ENCODE measurements around the gene ETS1. TPM values are rescaled to one million over a fixed set of nuclear protein-coding genes. Genes with fewer than 3 reads are reported as not detected.
A peak's percentile ranks its signal among the peaks of the same experiment; 100 is the strongest.

ETS1 gene
- total RNA-seq, 1 donor = 67.3 TPM

DNA sequence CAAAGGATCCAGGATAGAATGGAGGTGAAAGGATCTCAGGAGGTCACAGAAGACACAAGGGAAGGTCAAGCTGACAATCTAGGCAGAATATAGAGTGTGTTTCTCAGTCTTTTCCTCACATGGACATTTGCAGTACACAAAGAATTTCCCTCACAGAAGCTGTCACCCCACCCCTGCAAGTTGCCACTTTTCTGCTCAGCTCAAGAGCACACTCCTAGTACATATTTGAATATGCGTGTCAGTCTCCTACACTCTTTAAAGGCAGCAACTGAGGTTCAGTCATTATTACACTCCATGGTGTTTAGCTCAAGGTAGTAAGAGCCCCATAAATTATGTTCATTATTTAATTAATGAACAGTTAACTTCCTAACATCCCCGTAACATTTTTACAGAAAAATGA, 59.1 kb downstream of the ETS1 start:
- Histone ChIP-seq H2AFZ (ENCODE audit: low read length) (no peak overlapping the region), H3K27ac (ENCODE audit: low read depth, low read length) (no peak overlapping the region), H3K36me3 (ENCODE audit: insufficient read depth, low read length) (no peaks in the 10 kb centered on the region), H3K4me2 (ENCODE audit: insufficient read depth, low read length) (no peak overlapping the region), H4K20me1 (ENCODE audit: insufficient read depth, low read length) (no peaks in the 10 kb centered on the region), H3K4me1 (ENCODE audit: insufficient read depth, low read length) (peaks cover 36% of the 10 kb centered on the region), H3K79me2 (ENCODE audit: insufficient read depth, low read length) (no peaks in the 10 kb centered on the region), H3K4me3 (ENCODE audit: insufficient read depth, low read length) (no peak overlapping the region), H3K9me3 (ENCODE audit: low read depth, low read length) (no peaks in the 10 kb centered on the region), H3K27me3 (ENCODE audit: insufficient read depth, low read length) (no peaks in the 10 kb centered on the region)
- TF ChIP-seq, protein P1, sequence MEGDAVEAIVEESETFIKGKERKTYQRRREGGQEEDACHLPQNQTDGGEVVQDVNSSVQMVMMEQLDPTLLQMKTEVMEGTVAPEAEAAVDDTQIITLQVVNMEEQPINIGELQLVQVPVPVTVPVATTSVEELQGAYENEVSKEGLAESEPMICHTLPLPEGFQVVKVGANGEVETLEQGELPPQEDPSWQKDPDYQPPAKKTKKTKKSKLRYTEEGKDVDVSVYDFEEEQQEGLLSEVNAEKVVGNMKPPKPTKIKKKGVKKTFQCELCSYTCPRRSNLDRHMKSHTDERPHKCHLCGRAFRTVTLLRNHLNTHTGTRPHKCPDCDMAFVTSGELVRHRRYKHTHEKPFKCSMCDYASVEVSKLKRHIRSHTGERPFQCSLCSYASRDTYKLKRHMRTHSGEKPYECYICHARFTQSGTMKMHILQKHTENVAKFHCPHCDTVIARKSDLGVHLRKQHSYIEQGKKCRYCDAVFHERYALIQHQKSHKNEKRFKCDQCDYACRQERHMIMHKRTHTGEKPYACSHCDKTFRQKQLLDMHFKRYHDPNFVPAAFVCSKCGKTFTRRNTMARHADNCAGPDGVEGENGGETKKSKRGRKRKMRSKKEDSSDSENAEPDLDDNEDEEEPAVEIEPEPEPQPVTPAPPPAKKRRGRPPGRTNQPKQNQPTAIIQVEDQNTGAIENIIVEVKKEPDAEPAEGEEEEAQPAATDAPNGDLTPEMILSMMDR (IDR thresholded peaks at IDR 0.05; ENCODE audit: extremely low read depth, low read depth, low read length) = no peak
- DNase-seq (ENCODE audit: insufficient read length, low spot score, missing footprints) = no peak

DNA sequence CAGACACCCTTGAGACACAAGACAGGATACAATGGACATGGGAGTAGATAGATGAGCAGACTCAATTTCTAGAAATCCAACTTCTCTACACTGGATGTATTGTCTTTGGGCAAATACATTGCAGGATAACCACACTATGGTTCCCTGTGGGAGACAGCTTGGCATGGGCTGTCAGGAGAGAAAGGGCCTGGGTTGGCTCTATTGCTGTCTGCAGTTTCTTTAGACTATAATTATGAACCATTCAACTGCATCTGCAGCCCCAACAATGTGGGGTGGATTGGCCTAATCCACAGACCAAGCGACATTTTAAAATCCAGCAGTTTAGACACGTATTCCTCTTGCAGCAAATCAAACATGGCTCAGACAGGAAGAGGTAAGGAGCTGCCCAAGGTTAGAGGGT, 60.3 kb downstream of the ETS1 start:
- Histone ChIP-seq H3K4me1 (ENCODE audit: insufficient read depth, low read length) (peaks cover 43% of the 10 kb centered on the region), H3K9me3 (ENCODE audit: low read depth, low read length) (no peaks in the 10 kb centered on the region), H3K27ac (ENCODE audit: low read depth, low read length) (no peak overlapping the region), H3K36me3 (ENCODE audit: insufficient read depth, low read length) (no peaks in the 10 kb centered on the region), H3K79me2 (ENCODE audit: insufficient read depth, low read length) (no peaks in the 10 kb centered on the region), H2AFZ (ENCODE audit: low read length) (no peak overlapping the region), H4K20me1 (ENCODE audit: insufficient read depth, low read length) (no peaks in the 10 kb centered on the region), H3K27me3 (ENCODE audit: insufficient read depth, low read length) (no peaks in the 10 kb centered on the region), H3K4me3 (ENCODE audit: insufficient read depth, low read length) (no peak overlapping the region), H3K4me2 (ENCODE audit: insufficient read depth, low read length) (no peak overlapping the region)
- no peak for DNase-seq (ENCODE audit: insufficient read length, low spot score, missing footprints)
- TF ChIP-seq, protein P1 (IDR thresholded peaks at IDR 0.05; ENCODE audit: extremely low read depth, low read depth, low read length) = no peak

DNA sequence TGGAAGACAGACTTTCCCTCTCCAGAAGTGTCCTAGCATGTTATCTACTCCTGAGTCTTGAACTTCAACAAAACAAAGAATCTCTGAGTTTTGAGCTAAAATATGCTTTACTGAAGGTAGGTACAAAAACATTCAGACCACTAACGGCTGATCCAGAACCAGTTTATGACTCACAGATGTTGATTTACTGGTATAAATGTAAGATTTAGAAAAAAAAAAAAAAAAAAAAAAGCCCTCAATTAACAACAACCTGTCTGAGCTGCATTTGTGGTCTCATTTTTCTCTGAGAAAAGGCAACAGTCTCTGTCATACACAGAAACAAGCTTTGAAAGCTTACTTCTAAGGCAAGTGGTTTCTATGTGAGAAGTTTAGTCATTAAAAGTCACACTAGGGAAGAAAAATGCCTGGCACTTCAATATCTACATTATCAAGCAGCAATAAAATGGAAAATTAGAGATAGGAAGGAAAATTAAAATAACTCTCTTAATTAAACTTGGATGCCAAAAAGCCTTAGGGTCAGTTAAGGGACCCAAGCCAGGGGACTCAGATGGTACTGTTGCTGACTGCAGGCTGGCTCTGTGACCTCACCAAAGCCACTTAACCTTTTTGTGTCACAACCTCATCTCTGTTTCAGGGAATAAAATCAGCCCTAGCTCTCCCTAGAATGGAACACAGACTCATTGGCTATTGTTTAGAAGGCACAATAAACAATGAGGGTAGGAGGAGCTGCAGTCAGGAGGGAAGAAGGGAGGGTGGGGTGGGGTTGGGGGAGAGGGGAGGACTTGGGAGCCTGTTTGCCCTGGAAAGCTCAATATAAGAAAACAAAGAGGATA, 61.7 kb downstream of the ETS1 start:
- H3K4me3 ChIP-seq (ENCODE audit: insufficient read depth, low read length) = no peak overlapping the region
- no peaks in the 10 kb centered on the region for H4K20me1 ChIP-seq (ENCODE audit: insufficient read depth, low read length)
- peak overlapping the region; percentile 43 for H3K4me2 ChIP-seq (ENCODE audit: insufficient read depth, low read length)
- peak overlapping the region; percentile 97 for H3K27ac ChIP-seq (ENCODE audit: low read depth, low read length)
- H3K4me1 ChIP-seq (ENCODE audit: insufficient read depth, low read length) = peaks cover 43% of the 10 kb centered on the region
- no peaks in the 10 kb centered on the region for H3K9me3 ChIP-seq (ENCODE audit: low read depth, low read length)
- H3K79me2 ChIP-seq (ENCODE audit: insufficient read depth, low read length) = peaks cover 14% of the 10 kb centered on the region
- H3K27me3 ChIP-seq (ENCODE audit: insufficient read depth, low read length) = no peaks in the 10 kb centered on the region
- no peak overlapping the region for H2AFZ ChIP-seq (ENCODE audit: low read length)
- H3K36me3 ChIP-seq (ENCODE audit: insufficient read depth, low read length) = no peaks in the 10 kb centered on the region
- TF ChIP-seq, protein P1 (IDR thresholded peaks at IDR 0.05; ENCODE audit: extremely low read depth, low read depth, low read length) = no peak
- no peak for DNase-seq (ENCODE audit: insufficient read length, low spot score, missing footprints)

DNA sequence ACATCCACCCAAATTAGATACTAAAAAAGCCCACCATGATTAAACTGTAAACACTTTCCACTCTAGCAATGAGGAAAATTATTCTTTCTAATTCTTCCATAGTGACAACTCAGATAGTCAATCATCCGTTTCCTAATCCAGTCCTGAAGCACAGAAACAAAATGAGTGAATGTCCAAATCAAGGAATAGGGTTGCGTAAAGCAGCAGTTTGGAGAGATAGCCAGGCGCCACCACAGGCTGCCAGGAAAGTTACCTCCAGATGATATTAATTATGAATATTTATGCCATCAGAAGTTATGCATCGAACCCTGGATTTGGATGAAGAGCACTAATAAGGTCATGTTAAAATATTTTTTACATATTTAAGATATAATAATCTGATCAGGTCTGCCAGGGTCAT, 63.2 kb downstream of the ETS1 start:
- Histone ChIP-seq H2AFZ (ENCODE audit: low read length) (no peak overlapping the region), H3K4me1 (ENCODE audit: insufficient read depth, low read length) (peaks cover 45% of the 10 kb centered on the region), H3K4me3 (ENCODE audit: insufficient read depth, low read length) (no peak overlapping the region), H4K20me1 (ENCODE audit: insufficient read depth, low read length) (peaks cover 1% of the 10 kb centered on the region), H3K9me3 (ENCODE audit: low read depth, low read length) (no peaks in the 10 kb centered on the region), H3K79me2 (ENCODE audit: insufficient read depth, low read length) (peaks cover 28% of the 10 kb centered on the region), H3K4me2 (ENCODE audit: insufficient read depth, low read length) (peak overlapping the region; percentile 3), H3K27ac (ENCODE audit: low read depth, low read length) (peak overlapping the region; percentile 97), H3K27me3 (ENCODE audit: insufficient read depth, low read length) (no peaks in the 10 kb centered on the region), H3K36me3 (ENCODE audit: insufficient read depth, low read length) (no peaks in the 10 kb centered on the region)
- TF ChIP-seq, protein P1 (IDR thresholded peaks at IDR 0.05; ENCODE audit: extremely low read depth, low read depth, low read length) = no peak
- no peak for DNase-seq (ENCODE audit: insufficient read length, low spot score, missing footprints)
